Neural cell (in vitro differentiated cells): Measurements from ENCODE around the gene PAXIP1. TPM values are rescaled to one million over a fixed set of nuclear protein-coding genes. Genes with fewer than 3 reads are reported as not detected.

ENCODE experiments used
- H2AFZ ChIP-seq: fragments of 200-600, 300-800 bp; sonication (generic), shearing (Covaris generic); 2 replicates; pipeline ENCODE4 v1.6.0; 2014; ENCODE audit warnings: low read depth, mild to moderate bottlenecking, antibody characterized with exemption, low read length, moderate library complexity
- H3F3A ChIP-seq: fragments of 200-600 bp; shearing (Covaris generic); 2 replicates; pipeline ENCODE4 v1.6.1; 2016; ENCODE audit warnings: mild to moderate bottlenecking, moderate library complexity, mixed read lengths, antibody characterized with exemption, low read length; ENCODE audit not compliant: insufficient read depth, poor library complexity, severe bottlenecking
- H3K27ac ChIP-seq: fragments of 200-600, 300-800 bp; sonication (generic), shearing (Covaris generic); 2 replicates; pipeline ENCODE4 v1.5.1; 2014; ENCODE audit warnings: mild to moderate bottlenecking, low read length, moderate library complexity
- H3K27me3 ChIP-seq: fragments of 300-800, 200-600 bp; sonication (generic), shearing (Covaris generic); 2 replicates; pipeline ENCODE4 v1.6.0; 2014; ENCODE audit warnings: mild to moderate bottlenecking, low read depth, low read length, moderate library complexity; ENCODE audit not compliant: insufficient read depth
- H3K36me3 ChIP-seq: fragments of 300-800, 200-600 bp; sonication (generic), shearing (Covaris generic); 2 replicates; pipeline ENCODE4 v1.5.1; 2014; ENCODE audit warnings: mild to moderate bottlenecking, antibody characterized with exemption, low read length, moderate library complexity; ENCODE audit not compliant: insufficient read depth
- H3K4me2 ChIP-seq: fragments of 300-800, 200-600 bp; sonication (generic), shearing (Covaris generic); 2 replicates; pipeline ENCODE4 v1.6.0; 2014; ENCODE audit warnings: mild to moderate bottlenecking, low read length
- H3K4me3 ChIP-seq: fragments of 300-800, 200-600 bp; sonication (generic), shearing (Covaris generic); 2 replicates; pipeline ENCODE4 v1.5.1; 2014; ENCODE audit warnings: mild to moderate bottlenecking, low read length, moderate library complexity
- H3K79me2 ChIP-seq: fragments of 200-600 bp; shearing (Covaris generic); replicated peaks from 2 replicates; pipeline ENCODE4 v1.6.0; 2014; ENCODE audit warnings: mild to moderate bottlenecking, low read length, moderate library complexity; ENCODE audit not compliant: insufficient read depth
- H3K9ac ChIP-seq: fragments of 300-800, 200-600 bp; sonication (generic), shearing (Covaris generic); 2 replicates; pipeline ENCODE4 v1.6.1; 2016; ENCODE audit warnings: mild to moderate bottlenecking, low read length, mixed read lengths
- H3K9me2 ChIP-seq: fragments of 200-600 bp; shearing (Covaris generic); 2 replicates; pipeline ENCODE4 v1.6.1; 2016; ENCODE audit warnings: mild to moderate bottlenecking, low read length, mixed read lengths; ENCODE audit not compliant: insufficient read depth
- H3K9me3 ChIP-seq: fragments of 200-600, 300-800 bp; sonication (generic), shearing (Covaris generic); 2 replicates; pipeline ENCODE4 v1.6.1; 2016; ENCODE audit warnings: mild to moderate bottlenecking, mixed run types, low read length, moderate library complexity, mixed read lengths
- H4K20me1 ChIP-seq: fragments of 200-600 bp; shearing (Covaris generic); 2 replicates; pipeline ENCODE4 v1.6.1; 2016; ENCODE audit warnings: mild to moderate bottlenecking, mixed run types; ENCODE audit not compliant: insufficient read depth
- EP300 ChIP-seq: fragments of 450-650 bp; conservative IDR thresholded peaks from 2 replicates; pipeline ENCODE4 v1.6.1; 2014; ENCODE audit warnings: antibody characterized with exemption, mild to moderate bottlenecking, moderate library complexity; ENCODE audit not compliant: poor library complexity, severe bottlenecking
- EZH2 ChIP-seq: fragments of 200-600, 300-800 bp; shearing (Covaris generic), sonication (generic); IDR thresholded peaks from 2 replicates; pipeline ENCODE4 v1.6.1; 2014; ENCODE audit warnings: antibody characterized with exemption, low read length, borderline replicate concordance, mild to moderate bottlenecking; ENCODE audit not compliant: insufficient read depth, poor library complexity, severe bottlenecking
- MXI1 ChIP-seq: fragments of 450-650 bp; conservative IDR thresholded peaks from 2 replicates; pipeline ENCODE4 v1.6.1; 2014; ENCODE audit warnings: antibody characterized with exemption, mild to moderate bottlenecking; ENCODE audit not compliant: poor library complexity, severe bottlenecking
- POLR2AphosphoS5 ChIP-seq: IDR thresholded peaks from 2 replicates; pipeline ENCODE4 v1.6.1; 2012
- RAD21 ChIP-seq: fragments of 450-650 bp; conservative IDR thresholded peaks from 2 replicates; pipeline ENCODE4 v1.6.1; 2014; ENCODE audit warnings: antibody characterized with exemption, mild to moderate bottlenecking, moderate library complexity
- SMC3 ChIP-seq: fragments of 450-650 bp; conservative IDR thresholded peaks from 2 replicates; pipeline ENCODE4 v1.6.1; 2014; ENCODE audit warnings: antibody characterized with exemption, mild to moderate bottlenecking, moderate library complexity; ENCODE audit not compliant: poor library complexity
- TAF1 ChIP-seq: IDR thresholded peaks from 2 replicates; pipeline ENCODE4 v1.6.1; 2012; ENCODE audit warnings: low read depth
- polyA plus RNA-seq: library from polyadenylated mRNA; depleted of rRNA; stranded (reverse); fragments of >200 nt; gene quantifications from 2 replicates; pipeline ENCODE4 v1.2.3, GENCODE V29; 2014
- TF ChIP-seq, protein P1 (sequence below): IDR thresholded peaks from 2 replicates; pipeline ENCODE4 v1.6.1; 2012; ENCODE audit warnings: borderline replicate concordance
- TF ChIP-seq, protein P2 (sequence below): fragments of 450-650 bp; IDR thresholded peaks from 2 replicates; pipeline ENCODE4 v1.5.1; 2014; ENCODE audit warnings: antibody characterized with exemption, mild to moderate bottlenecking, moderate library complexity; ENCODE audit not compliant: poor library complexity, severe bottlenecking

The PAXIP1 gene
- polyA plus RNA-seq, 1 donor from 2014 or later = 14.4 TPM

DNA sequence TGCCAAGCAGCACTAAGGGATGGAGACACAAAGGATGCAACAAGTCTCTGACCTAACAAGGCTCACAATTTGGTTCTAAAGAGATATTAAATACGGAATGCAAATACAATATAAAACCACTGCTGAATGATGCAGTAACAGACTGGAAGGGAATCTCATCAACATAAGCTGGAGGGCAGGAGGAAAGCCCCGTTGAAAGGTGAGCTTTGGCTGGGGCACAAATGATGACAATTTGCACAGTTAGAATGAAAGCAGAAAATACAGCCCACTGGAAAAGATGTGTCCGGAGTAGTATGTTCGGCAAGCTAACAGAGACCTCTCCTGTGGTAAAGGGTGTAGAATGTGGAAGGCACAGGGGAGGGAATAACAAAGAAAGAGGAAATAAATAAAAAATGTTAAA, 26.1 kb downstream of the PAXIP1 start:
- TF ChIP-seq MXI1 = no peak
- TF ChIP-seq RAD21 = no peak
- TF ChIP-seq, protein P1, sequence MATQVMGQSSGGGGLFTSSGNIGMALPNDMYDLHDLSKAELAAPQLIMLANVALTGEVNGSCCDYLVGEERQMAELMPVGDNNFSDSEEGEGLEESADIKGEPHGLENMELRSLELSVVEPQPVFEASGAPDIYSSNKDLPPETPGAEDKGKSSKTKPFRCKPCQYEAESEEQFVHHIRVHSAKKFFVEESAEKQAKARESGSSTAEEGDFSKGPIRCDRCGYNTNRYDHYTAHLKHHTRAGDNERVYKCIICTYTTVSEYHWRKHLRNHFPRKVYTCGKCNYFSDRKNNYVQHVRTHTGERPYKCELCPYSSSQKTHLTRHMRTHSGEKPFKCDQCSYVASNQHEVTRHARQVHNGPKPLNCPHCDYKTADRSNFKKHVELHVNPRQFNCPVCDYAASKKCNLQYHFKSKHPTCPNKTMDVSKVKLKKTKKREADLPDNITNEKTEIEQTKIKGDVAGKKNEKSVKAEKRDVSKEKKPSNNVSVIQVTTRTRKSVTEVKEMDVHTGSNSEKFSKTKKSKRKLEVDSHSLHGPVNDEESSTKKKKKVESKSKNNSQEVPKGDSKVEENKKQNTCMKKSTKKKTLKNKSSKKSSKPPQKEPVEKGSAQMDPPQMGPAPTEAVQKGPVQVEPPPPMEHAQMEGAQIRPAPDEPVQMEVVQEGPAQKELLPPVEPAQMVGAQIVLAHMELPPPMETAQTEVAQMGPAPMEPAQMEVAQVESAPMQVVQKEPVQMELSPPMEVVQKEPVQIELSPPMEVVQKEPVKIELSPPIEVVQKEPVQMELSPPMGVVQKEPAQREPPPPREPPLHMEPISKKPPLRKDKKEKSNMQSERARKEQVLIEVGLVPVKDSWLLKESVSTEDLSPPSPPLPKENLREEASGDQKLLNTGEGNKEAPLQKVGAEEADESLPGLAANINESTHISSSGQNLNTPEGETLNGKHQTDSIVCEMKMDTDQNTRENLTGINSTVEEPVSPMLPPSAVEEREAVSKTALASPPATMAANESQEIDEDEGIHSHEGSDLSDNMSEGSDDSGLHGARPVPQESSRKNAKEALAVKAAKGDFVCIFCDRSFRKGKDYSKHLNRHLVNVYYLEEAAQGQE = no peak
- TF ChIP-seq, protein P2, sequence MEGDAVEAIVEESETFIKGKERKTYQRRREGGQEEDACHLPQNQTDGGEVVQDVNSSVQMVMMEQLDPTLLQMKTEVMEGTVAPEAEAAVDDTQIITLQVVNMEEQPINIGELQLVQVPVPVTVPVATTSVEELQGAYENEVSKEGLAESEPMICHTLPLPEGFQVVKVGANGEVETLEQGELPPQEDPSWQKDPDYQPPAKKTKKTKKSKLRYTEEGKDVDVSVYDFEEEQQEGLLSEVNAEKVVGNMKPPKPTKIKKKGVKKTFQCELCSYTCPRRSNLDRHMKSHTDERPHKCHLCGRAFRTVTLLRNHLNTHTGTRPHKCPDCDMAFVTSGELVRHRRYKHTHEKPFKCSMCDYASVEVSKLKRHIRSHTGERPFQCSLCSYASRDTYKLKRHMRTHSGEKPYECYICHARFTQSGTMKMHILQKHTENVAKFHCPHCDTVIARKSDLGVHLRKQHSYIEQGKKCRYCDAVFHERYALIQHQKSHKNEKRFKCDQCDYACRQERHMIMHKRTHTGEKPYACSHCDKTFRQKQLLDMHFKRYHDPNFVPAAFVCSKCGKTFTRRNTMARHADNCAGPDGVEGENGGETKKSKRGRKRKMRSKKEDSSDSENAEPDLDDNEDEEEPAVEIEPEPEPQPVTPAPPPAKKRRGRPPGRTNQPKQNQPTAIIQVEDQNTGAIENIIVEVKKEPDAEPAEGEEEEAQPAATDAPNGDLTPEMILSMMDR = no peak
- Histone ChIP-seq H3F3A (no peaks in the 10 kb centered on the region), H3K9me3 (no peaks in the 10 kb centered on the region), H3K4me3 (no peak overlapping the region), H3K27me3 (no peaks in the 10 kb centered on the region), H4K20me1 (no peaks in the 10 kb centered on the region), H3K9ac (no peak overlapping the region), H3K9me2 (no peaks in the 10 kb centered on the region), H3K4me2 (no peak overlapping the region), H3K36me3 (no peaks in the 10 kb centered on the region), H3K79me2 (no peaks in the 10 kb centered on the region), H2AFZ (no peak overlapping the region), H3K27ac (no peak overlapping the region)

DNA sequence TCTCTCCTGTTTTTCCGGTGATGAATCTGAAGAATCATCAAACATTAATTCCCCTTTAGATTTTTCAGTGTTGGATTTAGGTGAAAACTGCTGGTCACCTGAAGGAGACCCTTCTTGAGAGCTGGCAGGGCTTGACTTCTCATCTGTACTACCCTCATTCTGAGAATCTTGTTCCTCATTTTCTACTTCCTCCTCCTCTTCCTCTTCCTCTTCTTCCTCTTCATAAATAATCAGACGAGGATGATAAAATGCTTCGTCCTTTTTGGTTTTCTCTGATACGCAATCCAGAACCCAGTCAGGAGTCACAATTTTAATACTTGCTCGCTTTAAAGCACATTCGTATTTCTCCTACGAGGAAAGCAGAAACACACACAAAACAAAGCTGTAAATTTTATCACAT, 26.9 kb downstream of the PAXIP1 start:
- Histone ChIP-seq H2AFZ (no peak overlapping the region), H3K4me2 (no peak overlapping the region), H3F3A (no peaks in the 10 kb centered on the region), H3K79me2 (no peaks in the 10 kb centered on the region), H3K4me3 (no peak overlapping the region), H3K36me3 (no peaks in the 10 kb centered on the region), H3K9ac (no peak overlapping the region), H4K20me1 (no peaks in the 10 kb centered on the region), H3K27ac (no peak overlapping the region), H3K27me3 (no peaks in the 10 kb centered on the region), H3K9me3 (no peaks in the 10 kb centered on the region), H3K9me2 (no peaks in the 10 kb centered on the region)
- no peak for TF ChIP-seq POLR2AphosphoS5
- no peak for TF ChIP-seq MXI1
- TF ChIP-seq TAF1 = no peak
- TF ChIP-seq, protein P1 = no peak
- TF ChIP-seq, protein P2 = no peak
- TF ChIP-seq EP300 = no peak
- no peak for TF ChIP-seq SMC3
- TF ChIP-seq RAD21 = no peak
- TF ChIP-seq EZH2 = no peak
